ENCODE measurements around the gene ZNF277.

The ZNF277 gene

GRCh38 chr7:112359086-112359485, 152.6 kb downstream of the ZNF277 start:
- TF ChIP-seq EZH2phosphoT487 (conservative IDR thresholded peaks at IDR 0.05; ENCODE audit: low read length) (no peak), CTCF (IDR thresholded peaks at IDR 0.05; ENCODE audit: insufficient read depth, low read length, poor library complexity, severe bottlenecking) (no peak)
- Histone ChIP-seq H3K4me2 (ENCODE audit: low read depth, low read length, poor library complexity, severe bottlenecking) (no peak overlapping the region), H4K20me1 (ENCODE audit: low read depth, low read length) (no peaks in the 10 kb centered on the region), H3K36me3 (ENCODE audit: low read length) (no peaks in the 10 kb centered on the region), H3K27ac (ENCODE audit: low read depth, low read length) (no peak overlapping the region), H3K9me2 (replicated peaks; ENCODE audit: insufficient read depth, low read length) (no peaks in the 10 kb centered on the region), H3K79me2 (ENCODE audit: insufficient read depth, low read length) (no peaks in the 10 kb centered on the region), H3K9me3 (ENCODE audit: insufficient read depth, low read length) (no peaks in the 10 kb centered on the region), H3K27me3 (ENCODE audit: low read length) (no peaks in the 10 kb centered on the region), H2AFZ (ENCODE audit: low read depth, low read length, severe bottlenecking) (no peak overlapping the region), H3F3A (ENCODE audit: insufficient read depth) (no peaks in the 10 kb centered on the region), H3K4me3 (ENCODE audit: insufficient read depth, low read length, poor library complexity, severe bottlenecking) (no peak overlapping the region), H3K9ac (ENCODE audit: low read length) (no peak overlapping the region)

- Histone ChIP-seq H3K27ac (ENCODE audit: low read depth, low read length) (no peak overlapping the region), H3F3A (ENCODE audit: insufficient read depth) (no peaks in the 10 kb centered on the region), H3K27me3 (ENCODE audit: low read length) (no peaks in the 10 kb centered on the region), H3K9me2 (replicated peaks; ENCODE audit: insufficient read depth, low read length) (no peaks in the 10 kb centered on the region), H3K9me3 (ENCODE audit: insufficient read depth, low read length) (no peaks in the 10 kb centered on the region), H3K4me2 (ENCODE audit: low read depth, low read length, poor library complexity, severe bottlenecking) (no peak overlapping the region), H2AFZ (ENCODE audit: low read depth, low read length, severe bottlenecking) (no peak overlapping the region), H4K20me1 (ENCODE audit: low read depth, low read length) (no peaks in the 10 kb centered on the region), H3K9ac (ENCODE audit: low read length) (no peak overlapping the region), H3K36me3 (ENCODE audit: low read length) (no peaks in the 10 kb centered on the region), H3K4me3 (ENCODE audit: insufficient read depth, low read length, poor library complexity, severe bottlenecking) (no peak overlapping the region), H3K79me2 (ENCODE audit: insufficient read depth, low read length) (no peaks in the 10 kb centered on the region)
- TF ChIP-seq CTCF (IDR thresholded peaks at IDR 0.05; ENCODE audit: insufficient read depth, low read length, poor library complexity, severe bottlenecking) (no peak), EZH2phosphoT487 (conservative IDR thresholded peaks at IDR 0.05; ENCODE audit: low read length) (no peak)
Observed at GRCh38 chr7:112360681-112361080, 154.2 kb downstream of the ZNF277 start.

- Histone ChIP-seq H2AFZ (ENCODE audit: low read depth, low read length, severe bottlenecking) (no peak overlapping the region), H3K9me3 (ENCODE audit: insufficient read depth, low read length) (no peaks in the 10 kb centered on the region), H3K9ac (ENCODE audit: low read length) (no peak overlapping the region), H3K9me2 (replicated peaks; ENCODE audit: insufficient read depth, low read length) (no peaks in the 10 kb centered on the region), H3F3A (ENCODE audit: insufficient read depth) (no peaks in the 10 kb centered on the region), H3K4me2 (ENCODE audit: low read depth, low read length, poor library complexity, severe bottlenecking) (no peak overlapping the region), H3K27me3 (ENCODE audit: low read length) (no peaks in the 10 kb centered on the region), H3K4me3 (ENCODE audit: insufficient read depth, low read length, poor library complexity, severe bottlenecking) (no peak overlapping the region), H3K27ac (ENCODE audit: low read depth, low read length) (no peak overlapping the region), H3K36me3 (ENCODE audit: low read length) (no peaks in the 10 kb centered on the region), H3K79me2 (ENCODE audit: insufficient read depth, low read length) (no peaks in the 10 kb centered on the region), H4K20me1 (ENCODE audit: low read depth, low read length) (no peaks in the 10 kb centered on the region)
- TF ChIP-seq CTCF (IDR thresholded peaks at IDR 0.05; ENCODE audit: insufficient read depth, low read length, poor library complexity, severe bottlenecking) (no peak), EZH2phosphoT487 (conservative IDR thresholded peaks at IDR 0.05; ENCODE audit: low read length) (no peak)
Observed at GRCh38 chr7:112361154-112361553, 154.7 kb downstream of the ZNF277 start.
